Hindlimb muscle (tissue), 1 donor: ENCODE data around the gene FMNL3. TPM values are rescaled to one million over a fixed set of nuclear protein-coding genes. Genes with fewer than 3 reads are reported as not detected.
"Not testable (repeated sequence)": the region's sequence is repeated elsewhere in the genome, so short reads cannot be mapped to it uniquely, and the experiment has no call there.

Experiments
- DNase-seq: peaks from one replicate; pipeline ENCODE4 v3.0.0-alpha.2; 2013
- polyA plus RNA-seq: library from polyadenylated mRNA; unstranded; fragments of 120-200 nt; gene quantifications from one replicate; pipeline ENCODE4 v1.2.1, GENCODE V29; 2013; ENCODE audit not compliant: insufficient read length

FMNL3 gene
- polyA plus RNA-seq, 1 donor, result 26.2 TPM

DNA sequence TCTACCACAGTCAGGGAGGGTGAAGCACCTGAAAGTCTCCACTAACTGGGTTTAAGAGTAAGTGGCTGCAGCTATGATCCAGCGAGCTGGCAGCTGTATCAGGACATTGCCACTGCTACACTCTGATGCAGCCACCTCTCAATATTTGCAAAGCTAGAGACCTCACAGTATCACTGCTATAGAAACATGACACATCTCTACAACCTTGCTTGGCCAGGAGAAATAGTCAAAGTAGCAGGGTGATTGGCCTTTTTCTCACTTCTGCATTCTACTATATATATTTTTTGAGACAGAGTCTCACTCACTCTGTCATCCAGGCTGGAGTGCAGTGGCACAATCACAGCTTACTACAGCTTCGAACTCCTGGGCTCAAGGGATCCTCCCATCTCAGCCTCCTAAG, 9.3 kb upstream of the FMNL3 start:
- no peak for DNase-seq

DNA sequence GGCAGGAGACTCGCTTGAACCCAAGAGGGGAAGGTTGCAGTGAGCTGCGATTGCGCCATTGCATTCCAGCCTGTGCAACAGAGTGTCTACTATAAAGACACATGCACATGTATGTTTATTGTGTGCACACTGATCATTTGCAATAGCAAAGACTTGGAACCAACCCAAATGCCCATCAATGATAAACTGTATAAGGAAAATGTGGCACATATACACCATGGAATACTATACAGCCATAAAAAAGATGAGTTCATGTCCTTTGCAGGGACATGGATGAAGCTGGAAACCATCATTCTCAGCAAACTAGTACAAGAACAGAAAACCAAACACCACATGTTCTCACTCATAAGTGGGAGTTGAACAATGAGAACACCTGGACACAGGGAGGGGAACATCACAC, 6.7 kb upstream of the FMNL3 start:
- DNase-seq, result not testable (repeated sequence)

DNA sequence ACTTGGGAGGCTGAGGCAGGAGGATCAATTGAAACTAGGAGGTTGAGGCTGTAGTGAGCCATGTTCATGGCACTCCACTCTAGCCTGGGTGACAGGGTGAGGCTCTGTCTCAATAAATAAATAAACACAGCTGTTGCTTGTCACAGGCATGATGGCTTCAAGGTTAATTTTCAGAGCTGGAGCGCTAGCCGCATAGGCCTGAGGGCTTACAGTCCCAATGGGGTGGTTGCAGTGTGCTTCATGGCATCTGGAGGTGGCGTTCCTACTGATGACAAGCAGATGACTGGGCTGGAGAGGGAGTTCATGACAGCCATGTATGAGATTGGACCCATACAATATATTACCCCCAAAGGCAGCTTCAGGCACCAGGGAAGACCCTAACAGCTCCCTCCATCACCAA, 1.6 kb upstream of the FMNL3 start:
- DNase-seq, result no peak

DNA sequence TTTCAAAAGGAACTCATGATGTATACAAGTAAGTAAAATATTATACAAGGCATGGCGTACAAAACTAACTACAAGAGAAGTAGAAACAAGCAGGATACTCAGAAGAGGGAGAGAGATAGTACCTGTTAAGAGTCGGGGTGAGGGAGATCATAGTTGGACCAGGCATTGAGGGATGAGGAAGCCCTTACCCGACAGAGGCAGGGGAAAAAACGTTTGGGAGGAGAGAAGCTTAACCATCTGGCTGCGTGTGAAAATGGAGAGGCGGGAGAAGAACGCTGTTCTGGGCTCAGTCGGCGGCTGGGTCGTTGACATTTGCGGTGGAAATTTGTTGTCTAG, 575 bp upstream of the FMNL3 start:
- no peak for DNase-seq

DNA sequence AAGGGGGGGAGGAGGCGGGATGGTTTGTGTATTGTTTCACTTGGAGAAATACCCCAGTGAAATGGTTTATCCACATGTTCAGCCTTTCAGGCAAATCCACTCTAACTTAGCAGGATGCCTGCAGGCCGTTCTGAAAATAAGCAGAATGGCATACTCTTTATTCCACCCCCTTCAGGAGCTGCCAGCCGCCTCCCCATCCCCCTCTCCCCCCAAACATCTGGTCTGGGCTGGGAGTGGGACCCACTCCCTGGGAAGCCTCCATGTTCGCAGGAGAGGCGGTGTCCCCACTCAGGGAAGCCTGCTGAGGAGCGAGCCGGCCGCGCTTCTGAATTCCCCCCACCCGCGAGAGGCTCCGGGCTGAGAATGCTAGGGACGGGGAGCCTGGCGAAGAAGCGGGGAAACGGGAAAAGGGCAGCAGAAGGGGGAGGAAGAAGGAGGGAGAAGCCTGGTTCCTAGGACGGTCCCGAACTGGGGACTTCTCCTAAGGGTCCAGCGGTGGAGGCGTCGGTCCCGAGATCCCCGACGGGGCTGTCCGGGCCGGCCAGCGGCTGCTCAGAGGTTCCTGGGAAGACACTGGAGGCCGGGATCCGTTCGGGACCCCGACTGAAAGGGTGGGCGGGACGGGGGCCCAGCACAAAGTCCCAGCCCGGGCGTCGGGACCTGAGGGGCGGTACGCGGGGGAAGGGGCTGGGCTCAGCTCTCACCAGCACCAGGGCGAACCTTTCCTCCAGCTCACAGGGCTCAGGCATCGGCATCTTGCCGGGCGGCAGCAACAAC, 666 bp downstream of the FMNL3 start:
- peak; percentile 54 for DNase-seq

DNA sequence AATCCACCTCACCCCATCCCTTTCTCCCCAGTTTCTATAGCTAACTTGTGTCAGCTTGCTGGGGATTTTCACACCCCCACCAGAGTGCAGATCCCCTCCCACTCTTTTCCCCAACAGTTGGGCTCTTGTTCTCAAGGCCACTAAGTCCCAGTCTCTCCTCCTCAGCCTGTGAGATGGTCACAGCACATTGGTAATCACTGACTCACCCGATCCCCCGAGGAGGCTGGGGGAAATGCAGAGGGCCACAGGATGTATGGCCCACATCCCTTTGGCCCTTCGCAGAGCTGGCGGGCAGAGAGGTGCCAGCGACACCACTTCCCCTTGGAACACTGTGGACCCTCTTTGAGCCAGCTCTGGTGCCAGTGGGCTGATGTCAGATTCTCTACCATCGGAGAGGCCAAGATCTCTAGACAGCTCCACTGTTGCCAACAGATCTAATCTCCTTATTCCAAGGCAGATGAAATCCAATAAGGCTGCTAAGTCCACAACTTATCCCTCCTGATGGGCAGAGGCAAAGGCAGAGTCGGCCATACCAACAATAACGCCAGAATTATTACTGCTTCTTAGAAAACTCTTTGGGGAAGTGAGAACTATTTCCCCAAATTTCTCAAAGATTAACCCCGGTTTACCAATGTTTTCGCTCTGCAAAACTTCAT, 1.6 kb downstream of the FMNL3 start:
- DNase-seq, result no peak

DNA sequence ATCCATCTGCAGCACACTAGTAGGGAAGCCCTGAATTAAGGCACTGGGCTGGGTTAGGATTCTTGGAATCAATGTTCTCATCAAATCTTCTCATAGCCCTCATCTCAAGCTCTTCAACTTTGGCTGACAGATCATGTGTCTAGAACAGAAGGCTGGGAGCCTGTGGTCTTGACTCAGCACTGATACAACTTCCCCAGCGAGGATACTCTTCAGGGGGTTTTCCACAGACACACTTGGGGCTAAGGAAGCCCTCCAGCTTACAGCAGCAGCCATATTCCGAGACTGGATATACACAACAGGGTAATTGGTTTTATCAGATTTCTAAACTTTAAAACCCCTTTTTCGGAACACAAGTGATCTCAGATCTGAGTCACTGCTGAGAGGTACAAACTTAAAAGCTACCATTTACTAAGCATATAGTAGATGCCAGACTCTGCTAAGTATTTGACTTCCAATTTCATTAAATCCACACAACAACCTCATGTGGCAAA, 3.5 kb downstream of the FMNL3 start:
- DNase-seq, result no peak

DNA sequence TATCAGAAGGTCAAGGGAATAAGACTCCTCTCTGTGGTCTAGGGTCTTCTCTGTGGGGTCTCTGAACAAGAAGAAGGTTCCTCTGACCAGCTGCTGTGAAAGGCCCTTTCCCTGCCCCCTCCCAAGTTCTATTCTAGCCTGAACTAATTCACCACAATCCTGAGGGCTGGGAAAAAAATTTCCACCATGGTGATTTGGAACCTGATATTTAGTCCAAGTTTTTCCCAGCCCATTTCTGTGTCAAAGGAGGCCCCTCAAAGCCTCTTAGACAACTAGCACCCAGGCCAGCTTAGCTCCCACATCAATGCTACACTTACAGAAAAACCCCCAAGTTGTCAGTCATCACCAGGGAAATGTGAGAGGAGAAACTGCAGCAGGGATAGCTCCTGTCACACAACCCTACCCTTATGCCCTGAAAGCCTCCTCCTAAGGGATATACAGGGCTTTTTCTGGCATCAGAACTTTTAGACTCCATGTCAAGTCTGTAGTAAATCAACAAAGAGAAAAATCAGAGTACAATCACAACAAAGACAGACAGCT, 4.5 kb downstream of the FMNL3 start:
- DNase-seq, result no peak

DNA sequence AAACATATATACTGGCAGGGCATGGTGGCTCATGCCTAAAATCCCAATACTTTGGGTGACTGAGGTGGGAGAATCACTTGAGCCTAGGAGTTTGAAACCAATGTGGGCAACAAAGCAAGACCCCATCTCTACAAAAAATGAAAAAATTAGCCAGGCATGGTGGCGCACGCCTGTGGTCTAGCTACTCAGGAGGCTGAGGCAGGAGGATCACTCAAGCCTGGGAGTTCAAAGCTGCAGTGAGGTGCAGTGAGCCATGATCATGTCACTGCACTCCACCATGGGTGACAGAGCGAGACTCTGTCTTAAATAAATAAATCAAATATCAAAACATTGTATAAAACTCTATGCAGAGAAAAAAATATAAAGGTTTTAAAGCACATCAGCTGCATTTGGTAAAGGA, 5.2 kb downstream of the FMNL3 start:
- no peak for DNase-seq

DNA sequence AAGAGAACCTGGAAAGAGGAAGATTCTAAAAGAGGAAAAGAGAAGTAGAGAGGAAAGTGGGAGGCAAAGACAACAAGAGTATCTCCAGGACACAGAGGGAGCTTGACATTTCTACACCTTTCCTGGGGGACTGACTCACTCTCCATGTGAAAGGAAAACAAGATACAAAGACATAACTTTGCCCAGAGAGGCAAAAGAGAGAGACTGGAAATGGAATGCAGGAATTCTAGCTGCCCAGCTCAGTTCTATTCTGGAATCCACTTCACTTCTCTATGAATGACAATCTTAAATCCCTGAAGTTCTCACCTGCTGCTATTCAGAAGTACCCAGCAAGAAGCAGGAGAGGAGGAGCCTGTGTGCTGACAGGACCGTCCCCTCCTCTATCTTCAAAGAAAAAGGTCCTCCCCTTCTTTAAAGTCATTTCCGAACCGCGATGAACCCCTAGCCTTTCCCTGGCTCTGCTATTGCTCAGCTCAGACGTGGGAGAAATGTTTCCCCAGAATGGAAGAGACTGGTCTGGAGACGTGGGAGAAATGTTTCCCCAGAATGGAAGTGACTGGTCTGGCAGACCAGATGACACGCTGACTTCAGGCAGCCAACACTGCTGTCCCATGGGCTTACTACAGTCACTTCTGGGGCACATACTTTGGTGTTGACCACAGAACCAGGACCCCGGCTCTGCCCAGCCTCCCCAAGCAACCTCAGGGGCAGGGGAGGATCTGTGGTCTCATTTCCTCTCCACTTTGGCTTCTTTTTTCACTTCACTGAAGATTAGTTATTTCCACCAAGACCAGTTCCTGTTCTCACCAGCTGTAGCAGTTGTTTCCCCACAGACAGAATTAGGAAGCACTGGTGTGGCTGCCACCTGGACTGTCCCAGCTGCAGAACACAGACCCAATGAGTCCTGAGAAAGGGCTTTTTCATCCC, 8.3 kb downstream of the FMNL3 start:
- DNase-seq, result no peak

DNA sequence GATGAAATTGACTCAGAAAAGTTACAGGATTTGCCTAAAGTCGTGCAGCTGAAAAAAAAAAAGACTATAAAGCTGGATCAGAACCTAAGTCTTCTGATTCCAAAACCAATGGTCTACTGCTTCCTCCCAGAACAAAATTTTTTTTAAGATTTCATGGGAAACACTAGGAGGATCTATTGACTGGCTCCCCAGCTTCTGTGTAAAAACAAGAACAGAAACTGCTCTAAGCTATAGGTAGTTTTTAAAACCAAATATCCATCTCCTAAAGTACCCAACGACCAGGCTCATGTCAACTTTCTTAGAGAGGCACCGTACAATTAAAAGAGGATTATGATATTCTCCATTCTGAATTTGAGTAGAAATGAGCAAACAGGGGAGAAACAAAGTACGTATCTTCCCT, 9.4 kb downstream of the FMNL3 start:
- DNase-seq, result no peak

DNA sequence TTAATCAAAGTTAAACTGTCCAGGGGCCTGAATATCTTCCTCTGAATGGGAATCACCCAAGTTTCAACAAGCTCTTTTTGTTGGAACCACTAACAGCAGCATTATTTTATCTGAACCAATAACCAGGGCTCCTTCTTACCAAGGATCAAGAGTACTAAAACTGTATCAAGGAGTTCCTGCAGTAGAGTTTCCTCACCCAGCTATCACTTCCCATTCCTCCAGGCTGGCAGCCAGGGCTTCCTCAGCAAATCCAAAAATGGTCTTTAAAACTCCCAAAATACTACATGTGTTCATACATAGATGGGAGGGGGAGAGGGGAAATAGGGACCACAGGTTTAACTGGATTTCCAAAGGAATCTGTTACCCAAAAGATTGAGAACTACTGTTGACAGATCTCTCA, 10.5 kb downstream of the FMNL3 start:
- no peak for DNase-seq

DNA sequence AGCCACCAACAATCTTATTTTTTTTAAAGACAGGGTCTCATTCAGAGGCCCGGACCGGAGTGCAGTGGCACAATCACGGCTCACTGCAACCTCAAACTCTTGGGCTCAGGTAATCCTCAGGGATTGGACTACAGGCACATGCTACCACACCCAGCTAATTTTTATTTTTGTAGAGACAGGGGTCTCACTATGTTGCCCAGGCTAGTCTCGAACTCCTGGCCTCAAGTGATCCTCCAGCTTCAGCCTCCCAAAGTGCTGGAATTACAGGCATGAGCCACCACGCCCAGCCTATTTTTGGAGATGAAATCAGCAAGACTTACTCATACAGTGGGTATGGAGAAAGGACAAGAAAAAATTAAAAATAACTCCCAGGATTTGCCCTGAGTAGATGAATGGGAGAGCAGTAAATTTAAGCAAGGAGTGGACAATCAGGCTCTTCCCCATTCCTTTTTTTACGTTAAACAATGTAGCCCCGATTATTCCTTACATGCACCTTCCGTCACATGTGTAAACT, 13.2 kb downstream of the FMNL3 start:
- no peak for DNase-seq

DNA sequence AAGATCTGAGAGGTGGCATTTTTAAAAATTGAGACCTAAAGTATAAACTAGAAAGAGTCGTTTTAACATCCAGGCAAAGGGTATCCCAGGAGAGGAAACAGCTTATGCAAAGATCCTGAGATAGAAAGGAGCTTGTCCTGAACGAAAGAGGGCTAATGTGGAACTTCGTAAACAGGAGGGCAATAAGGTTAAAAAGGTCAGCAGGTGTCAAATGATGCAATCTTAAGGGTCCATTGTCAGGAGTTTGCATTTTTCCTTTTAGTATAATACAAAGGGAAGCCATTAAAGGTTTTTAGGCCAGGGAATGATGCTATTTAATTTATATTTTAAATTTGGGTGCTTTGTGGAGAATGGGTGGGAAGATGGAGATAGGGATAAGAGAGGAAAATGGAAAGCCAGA, 14.4 kb downstream of the FMNL3 start:
- no peak for DNase-seq

DNA sequence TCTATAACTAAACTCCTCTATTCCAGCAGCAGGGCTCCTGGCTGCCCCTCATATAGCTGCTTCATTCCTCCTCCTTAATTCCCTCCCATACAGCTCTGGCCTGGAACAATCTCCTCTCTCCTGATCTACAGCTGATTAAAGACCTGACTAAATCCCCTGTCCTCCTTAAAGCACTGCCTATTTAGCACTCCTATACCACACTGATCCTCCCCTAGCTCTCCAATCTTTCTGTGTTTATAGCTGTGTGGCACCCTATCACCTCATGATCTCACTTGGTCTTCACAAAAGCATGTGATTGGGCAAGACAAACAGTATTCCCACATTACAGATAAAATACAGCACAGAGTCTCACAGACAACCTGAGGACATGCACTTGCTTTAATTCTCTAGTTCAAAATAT, 17.4 kb downstream of the FMNL3 start:
- DNase-seq, result no peak

DNA sequence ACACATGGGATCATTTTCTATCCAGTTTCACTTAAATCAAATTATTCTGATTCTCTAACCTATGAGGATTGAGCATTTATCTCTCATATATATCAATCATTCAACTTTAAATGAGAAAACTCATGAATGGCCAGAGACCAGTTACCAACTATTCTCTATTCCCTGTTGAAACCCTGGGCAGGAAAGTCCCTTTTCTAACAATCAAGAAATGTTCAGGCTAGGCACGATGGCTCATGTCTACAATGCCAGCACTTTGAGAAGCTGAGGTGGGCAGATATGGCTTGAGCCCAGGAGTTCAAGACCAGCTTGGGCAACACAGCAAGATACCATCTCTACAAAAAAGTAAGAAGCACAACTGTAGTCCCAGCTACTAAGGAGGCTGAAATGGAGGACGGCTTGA, 18.0 kb downstream of the FMNL3 start:
- no peak for DNase-seq

DNA sequence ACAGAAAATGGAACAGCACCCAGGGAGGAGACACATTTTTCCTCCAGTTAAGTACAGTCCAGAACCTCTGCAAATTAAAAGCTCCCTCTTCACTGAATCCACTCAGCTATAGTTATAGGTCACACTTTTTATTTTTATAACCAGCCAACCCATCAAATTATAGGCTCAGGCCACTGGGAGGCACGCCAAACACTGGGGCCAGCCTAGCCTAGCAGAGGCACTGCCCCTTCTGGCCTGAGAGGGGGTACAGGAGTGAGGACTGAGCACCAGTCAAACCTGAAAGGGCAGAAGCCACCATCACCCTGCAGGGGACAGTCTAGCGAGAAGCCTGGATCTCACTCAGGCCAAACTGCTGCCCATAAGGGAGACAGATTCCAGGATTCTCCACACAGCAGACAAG, 19.3 kb downstream of the FMNL3 start:
- DNase-seq, result no peak

DNA sequence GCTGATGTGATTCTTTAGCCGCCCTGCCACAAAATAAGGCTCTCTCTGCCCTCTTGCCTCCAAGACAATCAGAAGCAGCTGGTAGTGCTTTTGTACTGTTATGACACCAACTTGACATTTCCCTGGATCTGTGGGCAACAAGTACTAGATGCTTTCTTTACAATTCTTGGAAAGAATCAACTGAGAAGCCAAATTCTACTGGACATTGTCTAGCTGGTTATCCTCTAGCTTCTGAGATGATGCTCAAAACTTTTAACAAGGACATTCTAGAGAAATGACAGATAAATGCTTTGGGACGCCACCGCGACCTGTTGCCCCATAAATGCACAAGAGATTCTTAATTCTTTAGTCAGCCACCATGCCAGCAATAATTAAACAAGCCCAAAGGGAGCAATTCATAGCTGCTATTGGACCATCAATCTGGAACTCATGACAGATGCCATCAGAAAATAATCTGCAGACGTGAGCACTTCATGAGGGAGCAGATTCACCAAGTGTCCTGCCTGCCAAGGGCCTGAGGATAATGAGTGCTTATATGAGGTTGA, 22.8 kb downstream of the FMNL3 start:
- no peak for DNase-seq

DNA sequence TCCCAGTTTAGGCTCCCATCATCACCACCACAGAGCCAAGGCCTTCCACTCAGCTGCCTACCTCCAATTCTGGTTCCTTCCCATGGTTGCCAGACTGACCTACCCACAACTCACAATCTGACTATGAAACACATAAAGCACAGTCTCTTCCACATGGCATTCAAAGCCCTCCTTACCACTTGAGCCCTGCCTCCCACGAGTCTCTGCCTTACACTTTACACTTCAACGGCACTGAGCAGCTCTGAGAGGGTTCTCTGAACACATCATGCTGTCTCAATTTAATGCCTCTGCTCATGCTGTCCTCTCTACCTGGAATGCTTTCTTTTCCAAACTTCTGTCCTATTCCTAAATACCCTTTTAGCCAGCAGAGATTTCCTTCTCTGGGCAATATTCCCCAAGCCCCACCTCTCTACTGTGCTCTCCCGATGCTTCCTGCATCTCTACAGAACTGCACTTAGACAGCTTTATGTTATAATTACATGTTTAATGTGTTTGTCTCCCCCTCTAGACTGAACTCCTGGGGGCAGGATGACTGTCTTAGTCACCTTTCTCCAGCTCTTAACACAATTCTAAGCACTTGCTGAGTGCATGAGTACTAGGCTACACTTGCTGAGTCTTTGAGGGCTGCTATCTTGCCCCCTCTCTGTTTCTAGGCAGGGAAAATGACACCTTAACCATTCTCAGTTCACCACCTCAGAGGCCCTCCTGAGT, 23.5 kb downstream of the FMNL3 start:
- DNase-seq, result no peak

DNA sequence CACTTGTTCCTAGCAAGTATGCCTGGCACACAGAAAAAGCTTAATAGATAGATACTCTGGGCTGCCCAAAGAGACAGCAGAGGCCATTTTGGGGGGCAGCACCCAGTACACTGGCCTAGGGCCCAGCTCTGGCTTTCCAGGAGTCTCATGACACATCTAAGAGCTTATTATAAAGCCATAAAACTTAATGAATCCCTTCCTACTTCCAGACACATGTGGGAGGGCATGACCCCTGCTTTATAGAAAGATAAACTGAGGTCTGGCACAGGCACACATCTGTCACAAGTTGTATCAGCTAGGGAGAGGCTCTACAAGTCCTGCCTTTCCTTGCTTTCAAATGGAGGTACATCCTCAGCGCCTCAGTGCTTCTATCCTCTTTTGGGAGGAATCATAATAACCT, 27.1 kb downstream of the FMNL3 start:
- DNase-seq, result no peak

DNA sequence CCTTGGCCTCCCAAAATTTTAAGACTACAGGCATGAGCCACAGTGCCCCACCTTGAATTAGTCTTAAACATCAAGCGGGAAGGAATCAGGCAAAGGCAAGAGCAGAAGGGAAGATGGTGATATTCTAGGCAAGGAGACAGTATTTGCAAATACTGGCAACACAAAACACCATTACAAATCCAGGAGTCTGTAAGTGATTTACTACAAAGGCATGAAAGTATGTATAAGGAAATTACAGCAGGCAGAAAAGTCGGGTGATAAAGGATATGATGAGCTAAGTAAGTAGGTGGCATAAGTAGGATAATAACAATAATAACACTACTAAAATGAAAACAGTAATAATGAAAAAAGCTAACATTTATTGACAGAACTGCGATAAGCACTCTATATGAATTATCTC, 28.5 kb downstream of the FMNL3 start:
- DNase-seq, result no peak

DNA sequence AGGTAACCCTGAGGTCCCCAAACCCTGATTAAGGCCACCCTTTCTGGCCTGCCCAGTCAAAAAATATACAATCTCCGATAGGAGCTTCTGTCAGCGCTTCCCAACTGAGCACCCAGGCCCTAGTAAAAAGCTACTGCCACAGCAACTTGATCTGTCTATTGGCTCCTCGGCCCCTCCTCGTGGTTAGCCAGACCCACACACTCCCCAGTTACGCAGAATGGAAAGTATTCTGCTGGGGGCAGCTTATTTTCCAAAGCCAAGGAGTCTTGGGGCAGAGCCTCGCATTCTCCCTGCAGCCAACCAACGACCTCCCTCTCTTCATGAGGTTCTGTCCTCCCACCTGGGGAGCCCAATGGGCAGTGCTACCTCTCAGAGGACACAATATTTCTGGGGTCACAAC, 32.1 kb downstream of the FMNL3 start:
- peak; percentile 47 for DNase-seq
